Stomach smooth muscle (tissue), 2 donors: ENCODE measurements around the gene ATP5ME.
"Not testable (repeated sequence)": the region's sequence is repeated elsewhere in the genome, so short reads cannot be mapped to it uniquely, and the experiment has no call there.

Source experiments
- H3K27ac ChIP-seq: one replicate; pipeline ENCODE4 v1.7.0; 2013; ENCODE audit warnings: mild to moderate bottlenecking, low read length, inconsistent platforms
- H3K27me3 ChIP-seq, 2 donors: one replicate each; pipeline ENCODE4 v1.7.0; 2013; ENCODE audit warnings: low read length in 2 of 2; ENCODE audit not compliant: insufficient read depth in 2 of 2, control insufficient read depth in 1 of 2
- H3K36me3 ChIP-seq, 2 donors: one replicate each; pipeline ENCODE4 v1.7.0; 2013; ENCODE audit warnings: low read length in 2 of 2; ENCODE audit not compliant: control insufficient read depth in 2 of 2, insufficient read depth in 2 of 2
- H3K4me1 ChIP-seq: one replicate; pipeline ENCODE4 v1.7.0; 2013; ENCODE audit warnings: low read length; ENCODE audit not compliant: control insufficient read depth, insufficient read depth
- H3K4me3 ChIP-seq, 2 donors: one replicate each; pipeline ENCODE4 v1.7.0; 2013; ENCODE audit warnings: low read length in 2 of 2
- H3K9ac ChIP-seq, 2 donors: one replicate each; pipeline ENCODE4 v1.7.0; 2013; ENCODE audit warnings: low read length in 2 of 2, mild to moderate bottlenecking in 1 of 2
- H3K9me3 ChIP-seq, 2 donors: one replicate each; pipeline ENCODE4 v1.7.0; 2013; ENCODE audit warnings: low read length in 2 of 2; ENCODE audit not compliant: control insufficient read depth in 2 of 2
- donor health status: healthy.
- donor health status: Pancreatic carcinoma.

The ATP5ME gene

GRCh38 chr4:636628-637159, 37.4 kb downstream of the ATP5ME start:
- Histone ChIP-seq H3K4me1 (no peaks in the 10 kb centered on the region), H3K27ac (no peak overlapping the region), H3K4me3 (no peak overlapping the region), H3K36me3 (no peaks in the 10 kb centered on the region), H3K9ac (no peak overlapping the region), H3K9me3 (peaks cover 0 to 13% of the 10 kb centered on the region in 2 donors), H3K27me3 (peaks cover 5 to 9% of the 10 kb centered on the region in 2 donors)

GRCh38 chr4:635851-636627, 38.0 kb downstream of the ATP5ME start:
- H3K4me1 ChIP-seq = no peaks in the 10 kb centered on the region
- H3K27ac ChIP-seq = no peak overlapping the region
- H3K36me3 ChIP-seq = no peaks in the 10 kb centered on the region
- H3K4me3 ChIP-seq = no peak overlapping the region
- H3K9ac ChIP-seq = no peak overlapping the region
- H3K9me3 ChIP-seq = peaks cover 0 to 12% of the 10 kb centered on the region in 2 donors
- H3K27me3 ChIP-seq = peaks cover 5 to 9% of the 10 kb centered on the region in 2 donors

- not testable (repeated sequence) for H3K4me3 ChIP-seq, H3K36me3 ChIP-seq, H3K9ac ChIP-seq, H3K27ac ChIP-seq, H3K27me3 ChIP-seq, H3K4me1 ChIP-seq
- peaks cover 0 to 12% of the 10 kb centered on the region in 2 donors for H3K9me3 ChIP-seq
Observed at GRCh38 chr4:635066-635835, 38.8 kb downstream of the ATP5ME start.

GRCh38 chr4:634599-634985, 39.5 kb downstream of the ATP5ME start:
- no peak overlapping the region for H3K9ac ChIP-seq
- peaks cover 0 to 12% of the 10 kb centered on the region in 2 donors for H3K9me3 ChIP-seq
- H3K27me3 ChIP-seq = peaks cover 5 to 9% of the 10 kb centered on the region in 2 donors
- no peaks in the 10 kb centered on the region for H3K4me1 ChIP-seq
- no peak overlapping the region for H3K27ac ChIP-seq
- no peaks in the 10 kb centered on the region for H3K36me3 ChIP-seq
- no peak overlapping the region for H3K4me3 ChIP-seq

GRCh38 chr4:633976-634598, 40.0 kb downstream of the ATP5ME start:
- H3K27ac ChIP-seq = no peak overlapping the region
- H3K27me3 ChIP-seq = peaks cover 5 to 9% of the 10 kb centered on the region in 2 donors
- H3K36me3 ChIP-seq = no peaks in the 10 kb centered on the region
- no peaks in the 10 kb centered on the region for H3K4me1 ChIP-seq
- H3K9me3 ChIP-seq = peaks cover 0 to 12% of the 10 kb centered on the region in 2 donors
- H3K9ac ChIP-seq = no peak overlapping the region
- no peak overlapping the region for H3K4me3 ChIP-seq

- H3K36me3 ChIP-seq = no peaks in the 10 kb centered on the region
Observed at GRCh38 chr4:633406-633805, 40.7 kb downstream of the ATP5ME start.

GRCh38 chr4:632926-633325, 41.1 kb downstream of the ATP5ME start:
- peaks cover 0 to 12% of the 10 kb centered on the region in 2 donors for H3K9me3 ChIP-seq
- H3K4me3 ChIP-seq = no peak overlapping the region
- no peak overlapping the region for H3K9ac ChIP-seq
- H3K27ac ChIP-seq = no peak overlapping the region
- no peaks in the 10 kb centered on the region for H3K4me1 ChIP-seq
- no peaks in the 10 kb centered on the region for H3K36me3 ChIP-seq
- H3K27me3 ChIP-seq = peaks cover 7 to 11% of the 10 kb centered on the region in 2 donors

More at GRCh38 chr4:633406-633805, 40.7 kb downstream of the ATP5ME start:
- H3K27ac ChIP-seq = no peak overlapping the region
- H3K27me3 ChIP-seq = peaks cover 5 to 9% of the 10 kb centered on the region in 2 donors
- no peaks in the 10 kb centered on the region for H3K4me1 ChIP-seq
- no peak overlapping the region for H3K9ac ChIP-seq
- no peak overlapping the region for H3K4me3 ChIP-seq
- peaks cover 0 to 12% of the 10 kb centered on the region in 2 donors for H3K9me3 ChIP-seq

GRCh38 chr4:632196-632790, 41.8 kb downstream of the ATP5ME start:
- no peaks in the 10 kb centered on the region for H3K36me3 ChIP-seq
- H3K9me3 ChIP-seq = peaks cover 0 to 12% of the 10 kb centered on the region in 2 donors
- H3K27ac ChIP-seq = no peak overlapping the region
- H3K9ac ChIP-seq = no peak overlapping the region
- H3K4me1 ChIP-seq = no peaks in the 10 kb centered on the region
- H3K27me3 ChIP-seq = peaks cover 5 to 8% of the 10 kb centered on the region in 2 donors
- H3K4me3 ChIP-seq = no peak overlapping the region

- Histone ChIP-seq H3K9ac (no peak overlapping the region), H3K36me3 (no peaks in the 10 kb centered on the region), H3K4me3 (no peak overlapping the region), H3K27me3 (peaks cover 2 to 3% of the 10 kb centered on the region in 2 donors), H3K9me3 (peaks cover 0 to 12% of the 10 kb centered on the region in 2 donors), H3K4me1 (no peaks in the 10 kb centered on the region), H3K27ac (no peak overlapping the region)
Observed at GRCh38 chr4:630656-631055, 43.4 kb downstream of the ATP5ME start.

GRCh38 chr4:629915-630641, 44.0 kb downstream of the ATP5ME start:
- Histone ChIP-seq H3K9ac (no peak overlapping the region), H3K36me3 (no peaks in the 10 kb centered on the region), H3K4me1 (no peaks in the 10 kb centered on the region), H3K4me3 (no peak overlapping the region), H3K27me3 (peaks cover 2 to 3% of the 10 kb centered on the region in 2 donors), H3K27ac (no peak overlapping the region), H3K9me3 (peaks cover 0 to 12% of the 10 kb centered on the region in 2 donors)
